CD4-positive, alpha-beta T cell treated with Interferon gamma for 1 hour (primary cell): Measurements from ENCODE around the gene SIK2.
"Not testable (repeated sequence)": the region's sequence is repeated elsewhere in the genome, so short reads cannot be mapped to it uniquely, and the experiment has no call there.

ENCODE experiments used
- DNase-seq: peaks from one replicate; pipeline ENCODE4 v3.0.0-alpha.2; 2020

The SIK2 gene

DNA sequence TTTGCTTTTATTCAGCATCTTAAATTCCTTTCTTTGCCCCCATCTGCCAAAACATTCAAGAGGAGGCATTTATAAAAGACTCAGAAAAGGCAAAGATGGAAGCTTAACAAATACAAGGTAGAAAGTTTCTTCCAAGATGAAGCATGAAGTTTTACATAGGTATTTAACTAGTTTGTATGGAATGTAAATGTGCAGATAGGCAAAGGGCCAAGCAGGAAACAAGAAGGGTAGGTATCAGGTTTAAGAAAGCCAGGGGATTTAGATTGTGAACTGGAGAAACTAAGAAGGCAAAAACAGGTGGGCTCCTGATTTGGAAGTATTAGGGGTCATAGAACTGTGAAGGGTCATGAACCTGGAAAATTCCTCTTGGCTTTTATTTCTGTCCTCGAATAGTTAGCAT, 101.3 kb downstream of the SIK2 start:
- DNase-seq, result no peak

DNA sequence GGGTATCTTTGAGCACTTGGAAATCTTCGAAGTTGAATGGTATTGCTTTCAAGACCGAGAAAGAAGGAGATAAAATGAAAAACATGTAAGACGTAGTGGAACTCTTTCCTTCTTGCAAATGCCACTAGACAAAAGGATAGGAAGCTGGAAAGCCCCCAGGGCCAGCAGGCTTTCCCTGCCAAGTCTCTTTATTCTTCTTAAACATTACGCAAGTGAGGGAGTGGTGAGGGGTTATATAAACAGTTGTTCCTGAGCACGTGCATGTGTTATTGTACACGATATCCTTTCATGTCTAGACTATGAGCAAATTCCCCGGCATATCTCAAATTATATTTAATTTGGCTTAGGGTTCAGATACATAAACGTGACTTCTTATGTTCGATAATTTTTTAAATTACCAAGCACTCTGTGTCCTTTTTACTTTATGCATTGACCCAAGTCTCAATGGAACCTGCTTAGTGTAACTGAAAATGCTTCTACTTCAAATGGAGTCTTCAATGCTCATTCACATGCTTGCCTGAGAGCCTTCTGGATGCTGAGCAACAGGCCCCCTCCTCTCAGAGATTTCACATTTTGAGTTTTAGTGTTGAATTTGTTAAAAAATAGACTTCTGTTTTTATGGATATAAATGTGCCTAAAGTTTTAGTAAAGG, 104.9 kb downstream of the SIK2 start:
- no peak for DNase-seq

DNA sequence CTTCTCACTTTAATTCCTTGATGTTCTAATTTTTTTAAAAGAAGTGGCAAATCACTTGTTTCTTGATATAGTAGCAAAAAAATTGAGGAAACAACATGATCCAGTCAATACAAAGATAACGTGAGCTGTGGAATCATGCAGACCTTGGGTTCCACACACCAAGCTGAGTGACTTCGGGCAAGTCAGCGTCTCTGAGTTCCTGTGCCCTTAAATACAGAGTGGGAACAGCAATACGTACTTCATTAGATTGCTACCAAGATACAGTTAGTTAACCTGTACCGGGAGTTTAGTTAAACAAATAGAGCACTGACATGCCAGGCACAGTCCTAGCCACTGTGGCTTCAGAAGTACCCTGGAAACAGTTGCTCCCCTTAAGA, 105.4 kb downstream of the SIK2 start:
- DNase-seq, result no peak

DNA sequence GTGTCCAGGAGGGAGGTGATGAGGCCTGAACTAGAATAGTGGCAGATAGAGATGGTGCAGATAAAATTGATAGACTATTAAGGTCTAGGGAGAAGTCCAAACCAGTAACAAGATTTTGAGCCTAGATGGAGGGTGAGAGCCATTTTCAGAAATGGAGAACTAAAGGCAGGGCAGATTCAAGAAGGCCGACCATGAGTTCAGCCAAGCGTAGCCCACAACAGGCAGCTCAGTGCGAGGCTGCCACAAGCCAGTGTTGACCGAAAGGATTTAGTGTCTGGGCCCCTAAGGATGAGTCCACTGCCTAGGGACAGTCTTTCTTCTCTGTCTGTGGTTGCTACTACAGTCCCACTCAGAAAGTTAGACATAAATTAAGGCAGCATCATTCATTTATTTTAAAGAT, 112.3 kb downstream of the SIK2 start:
- no peak for DNase-seq

DNA sequence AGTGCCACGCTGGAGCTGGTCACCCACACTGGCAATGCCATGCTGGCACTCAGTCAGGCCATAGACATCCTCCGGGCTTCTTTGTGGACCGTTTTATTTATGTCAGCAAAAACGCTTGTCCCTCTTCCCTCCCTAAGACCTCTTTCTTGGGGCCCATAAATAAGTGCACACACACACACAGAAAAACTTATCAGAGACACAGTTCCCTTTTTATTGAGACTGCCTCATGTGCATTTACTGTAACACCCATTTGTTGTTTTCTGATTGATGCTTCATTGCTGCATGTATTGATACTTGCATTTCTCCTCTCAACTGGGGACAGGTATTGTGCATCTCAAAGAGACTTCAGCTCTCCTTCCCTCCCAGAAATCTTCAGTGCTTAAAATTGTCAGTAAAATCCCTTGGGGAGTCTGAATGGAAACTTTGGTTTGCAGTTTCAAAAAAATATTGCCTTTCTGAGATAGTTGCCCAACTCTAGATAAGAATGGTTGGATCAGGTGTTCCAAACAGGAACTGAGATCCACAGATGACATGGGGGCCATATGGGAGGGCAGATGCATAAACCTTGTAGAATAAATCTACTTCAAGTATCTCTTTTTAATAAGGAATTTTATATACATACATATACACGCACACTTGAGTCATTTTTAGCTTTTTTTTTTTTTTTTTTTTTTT, 113.0 kb downstream of the SIK2 start:
- no peak for DNase-seq

DNA sequence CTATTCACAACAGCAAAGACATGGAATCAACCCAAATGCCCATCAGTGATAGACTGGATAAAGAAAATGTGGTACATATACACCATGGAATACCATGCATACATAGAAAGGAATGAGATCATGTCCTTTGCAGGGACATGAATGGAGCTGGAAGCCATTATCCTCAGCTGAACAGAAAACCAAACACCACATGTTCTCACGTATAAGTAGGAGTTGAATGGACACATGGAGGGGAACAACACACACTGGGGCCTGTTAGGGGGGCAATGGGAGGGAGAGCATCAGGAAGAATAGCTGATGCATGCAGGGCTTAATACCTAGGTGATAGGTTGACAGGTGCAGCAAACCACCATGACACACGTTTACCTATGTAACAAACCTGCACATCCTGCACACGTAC, 115.4 kb downstream of the SIK2 start:
- not testable (repeated sequence) for DNase-seq

DNA sequence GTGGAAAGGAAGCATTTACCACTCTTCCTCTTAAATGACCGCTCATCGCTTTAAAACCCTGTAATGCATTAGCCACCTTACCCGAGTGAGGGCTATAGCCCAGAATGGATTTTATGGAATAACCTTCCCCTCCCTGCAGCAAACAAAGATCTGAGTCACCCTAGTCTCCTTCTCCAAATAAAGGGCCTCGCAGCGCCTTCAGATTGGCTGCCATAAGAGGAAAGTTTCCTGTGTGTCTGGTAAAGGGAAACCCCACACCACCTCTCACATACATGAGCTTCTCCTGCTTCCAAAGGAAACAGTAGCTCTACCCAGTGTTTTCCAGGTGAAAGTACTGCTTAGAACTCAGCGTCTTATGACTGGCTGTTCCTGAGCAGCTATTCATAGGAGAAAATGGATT, 116.2 kb downstream of the SIK2 start:
- no peak for DNase-seq

DNA sequence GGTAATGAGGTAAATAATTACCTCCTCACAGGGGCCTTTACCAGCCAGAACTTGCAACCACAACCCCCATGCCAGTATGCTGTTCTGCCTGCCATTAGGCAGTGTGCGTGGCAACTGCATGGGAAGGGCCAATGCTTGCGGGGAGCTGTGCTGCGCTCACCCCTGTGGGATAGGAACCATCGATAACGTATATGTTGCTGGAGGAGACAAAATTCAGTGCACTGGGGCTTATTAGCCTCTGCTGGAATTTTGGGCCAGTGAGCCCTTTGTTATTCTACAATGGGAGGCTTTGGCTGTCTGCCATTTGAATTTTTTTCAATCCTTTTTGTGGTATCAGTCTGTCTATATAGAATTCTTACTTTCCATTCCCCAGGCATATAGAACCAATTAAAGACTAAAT, 116.6 kb downstream of the SIK2 start:
- no peak for DNase-seq

DNA sequence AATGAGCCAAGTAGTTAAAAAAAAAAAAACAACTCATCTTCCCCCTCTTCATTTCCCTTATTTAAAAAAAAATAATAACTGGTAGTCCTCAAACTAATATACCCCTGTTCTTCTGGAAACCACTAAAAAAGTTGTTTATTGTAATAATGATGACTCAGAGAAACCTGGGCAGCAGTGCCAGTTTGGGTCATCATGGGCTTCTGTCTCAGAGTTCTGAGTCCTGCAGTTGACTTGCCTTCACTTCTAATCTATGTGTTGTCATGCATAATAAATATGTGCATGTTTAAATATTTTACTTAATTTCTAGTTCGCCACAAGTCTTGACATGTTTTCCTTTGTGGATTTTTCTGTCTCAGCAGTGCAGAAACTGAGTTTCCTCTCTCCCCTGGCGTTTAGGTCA, 117.1 kb downstream of the SIK2 start:
- no peak for DNase-seq

DNA sequence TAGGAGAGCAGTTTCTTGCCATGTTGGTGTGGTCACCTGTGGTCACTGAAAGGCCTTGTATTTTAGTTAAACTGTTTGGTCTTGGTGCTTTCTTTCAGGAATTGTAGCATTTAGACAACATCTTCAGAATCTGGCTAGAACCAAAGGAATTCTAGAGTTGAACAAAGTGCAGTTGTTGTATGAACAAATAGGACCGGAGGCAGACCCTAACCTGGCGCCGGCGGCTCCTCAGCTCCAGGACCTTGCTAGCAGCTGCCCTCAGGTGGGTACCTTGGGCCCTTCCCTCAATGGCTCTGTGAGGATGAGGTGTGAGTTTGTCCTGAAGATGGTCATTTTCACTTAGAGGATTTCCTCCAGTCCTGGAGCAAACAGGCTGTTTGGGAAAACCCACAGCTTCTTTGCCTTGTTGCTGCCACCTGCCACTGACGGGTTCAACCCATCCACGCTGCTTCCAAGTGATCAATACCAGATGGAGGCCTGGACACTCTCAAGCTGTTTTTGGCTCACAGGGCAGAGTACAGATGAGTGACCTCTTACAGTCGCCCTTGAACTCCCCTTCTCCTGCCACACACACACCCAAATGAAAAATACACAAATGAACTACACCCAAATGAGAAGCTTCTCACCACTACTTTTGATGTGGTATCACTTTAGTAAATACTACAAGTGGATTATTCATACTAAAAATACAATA, 118.7 kb downstream of the SIK2 start:
- DNase-seq, result no peak

DNA sequence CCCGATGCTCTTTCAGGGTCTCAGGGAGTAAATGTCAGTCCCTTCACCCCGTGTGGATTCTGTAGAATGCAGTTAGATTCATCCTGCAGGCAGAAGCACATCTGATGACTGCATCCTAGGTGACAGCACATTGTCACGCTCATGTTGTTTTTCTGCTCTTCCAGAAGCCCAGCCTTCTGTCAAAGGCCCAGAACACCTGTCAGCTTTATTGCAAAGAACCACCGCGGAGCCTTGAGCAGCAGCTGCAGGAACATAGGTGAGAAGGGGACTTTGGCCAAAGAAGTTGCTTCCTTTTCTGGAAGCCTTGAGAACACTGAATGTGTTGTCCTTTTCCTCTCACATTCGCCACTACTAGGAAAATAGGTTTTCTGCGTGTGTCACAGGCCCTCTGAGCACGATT, 120.3 kb downstream of the SIK2 start:
- no peak for DNase-seq

DNA sequence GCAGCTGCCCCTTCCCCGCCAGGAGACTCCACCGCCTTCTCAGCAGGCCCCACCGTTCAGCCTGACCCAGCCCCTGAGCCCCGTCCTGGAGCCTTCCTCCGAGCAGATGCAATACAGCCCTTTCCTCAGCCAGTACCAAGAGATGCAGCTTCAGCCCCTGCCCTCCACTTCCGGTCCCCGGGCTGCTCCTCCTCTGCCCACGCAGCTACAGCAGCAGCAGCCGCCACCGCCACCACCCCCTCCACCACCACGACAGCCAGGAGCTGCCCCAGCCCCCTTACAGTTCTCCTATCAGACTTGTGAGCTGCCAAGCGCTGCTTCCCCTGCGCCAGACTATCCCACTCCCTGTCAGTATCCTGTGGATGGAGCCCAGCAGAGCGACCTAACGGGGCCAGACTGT, 121.3 kb downstream of the SIK2 start:
- DNase-seq, result no peak

DNA sequence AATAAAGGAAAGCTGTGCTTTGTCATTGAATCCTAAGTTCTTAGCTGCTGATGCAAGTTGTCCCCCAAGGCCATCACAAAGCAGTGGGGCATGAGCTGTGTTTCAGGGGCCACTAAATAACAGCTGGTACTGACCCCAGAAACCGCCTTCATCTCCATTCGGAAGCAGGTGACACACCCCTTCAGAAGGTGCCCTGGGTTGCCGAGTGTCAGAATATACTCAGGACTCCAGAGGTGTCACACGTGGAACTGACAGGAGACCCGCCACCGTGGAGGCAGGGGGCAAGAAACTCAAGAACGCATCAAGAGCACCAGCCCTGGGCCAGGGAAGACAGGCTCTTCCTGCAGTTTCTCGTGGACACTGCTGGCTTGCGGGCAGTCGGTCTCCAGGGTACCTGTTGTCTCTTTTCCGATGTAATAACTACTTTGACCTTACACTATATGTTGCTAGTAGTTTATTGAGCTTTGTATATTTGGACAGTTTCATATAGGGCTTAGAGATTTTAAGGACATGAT, 122.4 kb downstream of the SIK2 start:
- DNase-seq, result no peak

DNA sequence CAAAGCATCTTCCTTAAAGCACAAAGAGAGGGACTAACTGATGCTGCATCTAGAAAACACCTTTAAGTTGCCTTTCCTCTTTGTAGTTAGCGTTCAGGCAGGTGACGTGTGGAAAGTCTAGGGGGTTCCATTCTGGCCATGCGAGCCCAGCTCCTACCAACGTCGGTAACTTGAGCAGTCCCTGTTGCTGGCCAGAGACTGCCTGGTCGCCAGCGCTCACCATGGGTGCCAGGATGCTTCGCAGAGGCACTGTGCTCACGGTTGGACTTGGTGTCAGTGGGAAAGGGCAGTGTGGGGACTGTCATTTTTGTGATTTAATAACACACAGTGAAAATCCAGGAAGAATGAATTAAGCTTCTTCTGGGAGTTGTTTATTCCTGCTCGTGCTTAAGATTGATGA, 123.4 kb downstream of the SIK2 start:
- no peak for DNase-seq

DNA sequence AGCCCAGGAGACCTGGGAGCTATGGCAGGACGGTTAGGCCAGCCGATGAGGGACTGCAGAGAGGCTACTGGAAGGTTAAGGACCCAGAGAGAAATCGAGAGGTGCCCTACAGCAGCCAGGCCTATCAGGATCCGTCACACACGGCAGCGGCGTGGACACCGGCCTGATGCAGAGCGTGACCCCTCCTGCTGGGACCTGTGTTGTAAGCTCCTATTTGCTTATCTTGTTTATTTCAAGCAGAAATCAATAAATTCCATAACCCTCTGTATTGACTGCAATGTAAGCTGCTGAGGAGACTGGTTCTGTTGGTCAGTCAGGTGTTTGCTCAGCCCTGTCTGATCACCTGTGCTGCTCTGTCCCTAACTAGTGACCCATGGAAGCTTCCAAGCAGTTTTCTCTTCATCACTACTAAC, 124.1 kb downstream of the SIK2 start:
- DNase-seq, result no peak

DNA sequence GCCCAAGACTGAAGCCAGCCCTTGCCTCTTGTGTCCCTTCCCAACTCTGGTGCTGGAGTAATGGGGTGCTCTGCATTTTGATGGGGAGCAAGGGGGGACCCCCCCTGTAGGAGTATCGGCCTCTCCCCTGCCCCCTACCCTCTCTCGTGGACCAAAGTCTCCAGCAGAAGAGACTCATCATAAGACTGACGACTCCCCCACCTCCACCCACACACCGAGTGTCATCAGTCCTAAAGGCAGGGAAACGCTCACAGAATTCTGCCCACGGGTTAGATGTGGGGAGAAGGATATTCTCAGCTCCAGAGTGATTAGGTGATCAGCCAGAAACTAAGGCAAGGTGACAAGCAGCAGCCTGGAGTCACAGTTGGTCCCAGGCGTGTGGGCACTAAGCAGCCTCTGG, 125.2 kb downstream of the SIK2 start:
- no peak for DNase-seq

DNA sequence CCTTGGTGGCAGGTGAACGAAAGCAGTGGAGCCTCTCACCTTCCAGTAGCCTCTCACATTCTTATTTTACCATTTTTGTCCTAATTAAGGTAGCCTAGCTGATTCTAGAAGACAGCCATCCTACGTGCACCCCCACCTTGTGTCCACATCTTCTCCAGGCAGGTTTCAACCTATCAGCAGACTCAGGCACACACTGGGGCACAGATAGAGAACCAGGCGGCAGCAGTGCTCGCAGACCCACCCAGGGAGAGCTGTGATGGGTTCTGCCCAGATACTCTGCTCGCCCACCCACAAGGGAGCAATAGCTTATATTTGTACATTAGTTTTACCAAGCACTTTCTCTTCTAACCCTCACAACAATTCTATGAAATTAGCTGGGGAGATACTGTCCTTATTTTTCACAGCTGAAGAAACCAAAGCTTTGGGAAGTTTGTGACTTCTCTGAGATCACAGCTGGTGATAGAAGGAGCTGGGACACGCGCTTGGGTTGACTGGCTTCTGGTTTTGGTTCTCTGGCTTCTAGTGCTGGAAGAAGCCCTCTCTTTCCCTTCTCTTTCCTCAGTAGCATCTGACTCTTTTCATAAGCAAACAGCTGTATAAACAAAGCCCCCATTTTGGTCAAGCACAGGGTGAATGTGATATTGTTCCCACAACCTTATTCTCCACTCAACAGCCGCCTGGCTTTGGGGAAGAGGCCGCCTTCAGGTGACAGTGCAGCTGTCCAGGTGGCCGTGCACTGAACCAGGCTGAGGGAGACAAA, 127.0 kb downstream of the SIK2 start:
- DNase-seq, result no peak

DNA sequence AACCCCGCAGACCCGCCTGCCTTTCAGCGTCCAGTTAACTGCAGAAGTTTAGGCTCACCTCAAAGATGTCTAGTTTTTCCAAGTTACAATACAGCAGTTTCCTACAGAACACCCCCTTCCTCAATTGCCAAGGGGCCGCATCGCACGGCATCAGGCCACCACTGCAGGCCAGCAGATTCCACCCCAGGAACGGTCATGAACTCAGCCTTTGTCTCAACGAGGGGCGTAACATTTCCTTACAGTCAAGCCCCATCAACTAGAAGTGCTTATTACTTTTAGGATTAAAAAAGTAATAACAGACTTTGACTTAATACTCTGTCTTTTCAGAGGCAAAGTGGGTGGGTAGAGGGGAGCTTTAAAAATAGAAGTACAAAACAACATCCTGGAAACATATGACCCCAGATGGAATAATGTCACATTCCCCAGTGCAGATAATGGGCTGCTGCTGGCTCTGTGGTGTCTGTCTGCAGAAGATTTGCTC, 127.6 kb downstream of the SIK2 start:
- DNase-seq, result no peak

DNA sequence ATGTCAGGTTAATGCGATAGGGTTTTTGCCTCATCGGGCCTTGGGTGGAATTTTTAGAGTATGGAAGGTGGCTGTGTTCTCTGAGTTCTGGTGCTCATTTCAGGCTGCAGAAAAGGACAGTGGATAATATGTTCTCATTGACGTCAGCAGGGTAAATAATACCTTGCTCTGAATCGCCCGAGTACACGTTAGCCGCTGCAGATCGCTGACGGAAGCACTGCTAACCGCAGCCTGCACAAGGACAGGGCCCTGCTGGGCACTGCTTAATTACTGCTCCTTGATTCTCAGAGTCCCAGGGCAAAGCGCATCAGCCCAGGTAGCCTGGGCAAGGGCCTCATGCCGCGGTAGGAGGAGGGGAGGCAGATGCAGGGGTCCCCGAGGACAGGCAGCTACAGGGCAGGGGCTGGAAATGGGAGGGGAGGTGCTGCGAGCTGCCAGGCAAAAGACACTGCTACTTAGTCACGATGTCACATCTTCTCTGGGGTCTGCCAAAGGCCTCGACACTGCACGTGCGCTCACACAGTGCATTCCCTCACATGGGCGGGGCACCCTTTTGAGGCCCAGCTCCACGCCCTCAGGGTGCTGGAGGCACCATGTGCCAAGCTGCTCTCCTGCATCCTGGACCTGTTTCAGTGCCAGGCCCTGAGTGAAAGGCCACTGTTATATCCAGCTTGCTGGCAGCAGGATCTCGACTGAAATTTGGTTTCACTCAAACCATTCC, 128.8 kb downstream of the SIK2 start:
- no peak for DNase-seq

DNA sequence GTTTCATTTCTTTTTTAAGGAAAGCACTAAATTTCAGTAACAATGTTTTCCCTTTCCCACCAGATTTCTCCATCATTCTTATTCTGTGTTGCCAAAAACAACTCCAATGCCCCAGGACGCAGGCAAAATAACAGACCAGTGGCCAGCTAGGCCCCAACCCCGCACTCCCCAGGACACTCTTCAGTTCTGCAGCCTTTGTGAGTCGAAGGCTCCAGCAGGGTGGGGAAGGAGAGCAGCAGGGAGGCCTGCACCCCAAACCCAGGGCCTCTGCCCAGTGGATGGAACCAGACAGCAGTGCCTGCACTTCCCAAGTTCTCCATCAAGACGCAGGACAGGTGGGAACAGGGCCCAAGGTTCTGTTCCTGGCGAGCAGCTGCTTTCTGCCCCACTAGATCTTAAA, 129.6 kb downstream of the SIK2 start:
- DNase-seq, result no peak

DNA sequence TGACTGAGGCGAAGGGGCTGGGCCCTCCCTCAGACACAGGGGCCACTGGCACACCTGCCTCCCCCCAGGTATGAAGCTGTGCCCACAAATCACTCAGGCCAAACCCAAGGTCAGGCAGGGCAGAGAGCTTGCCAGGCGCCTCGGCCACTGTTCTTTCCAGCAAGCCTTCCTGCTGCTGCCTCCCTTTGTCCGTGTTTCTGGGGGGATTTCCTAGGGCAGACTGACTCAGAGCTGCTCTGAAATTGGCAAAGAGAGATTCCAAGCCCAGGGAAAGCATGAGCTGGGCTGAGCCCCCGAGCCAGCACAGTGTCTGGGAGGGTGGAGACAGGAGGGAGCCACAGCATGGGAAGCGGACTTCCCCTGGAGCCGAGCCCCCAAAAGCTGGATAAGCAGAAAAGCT, 130.8 kb downstream of the SIK2 start:
- DNase-seq, result no peak

DNA sequence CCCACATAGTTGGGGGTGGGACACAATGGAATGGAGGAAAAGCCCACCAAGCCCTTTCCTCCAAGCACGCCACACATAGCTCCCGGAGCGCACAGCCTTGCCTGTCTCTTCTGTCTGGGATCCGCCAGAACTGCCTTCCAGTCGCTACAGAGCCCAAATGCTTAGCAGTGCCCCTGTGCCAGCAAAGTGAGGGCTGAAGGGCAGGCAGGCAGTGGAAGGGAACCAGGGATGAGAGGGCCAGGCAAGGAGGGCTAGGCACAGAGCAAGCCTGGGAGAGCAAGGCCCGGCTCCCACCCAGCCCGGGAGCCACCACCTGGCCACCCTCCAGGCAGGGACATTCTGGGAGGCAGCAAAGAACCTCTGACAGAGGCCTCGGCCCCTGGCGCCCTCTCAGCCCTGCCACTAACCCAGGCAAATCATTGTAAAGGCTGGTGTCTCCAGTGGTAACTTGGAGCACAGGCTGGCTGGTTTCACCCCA, 131.4 kb downstream of the SIK2 start:
- DNase-seq, result no peak
